H9 (cell line): ENCODE results near the gene LYSMD3. TPM values are rescaled to one million over a fixed set of nuclear protein-coding genes. Genes with fewer than 3 reads are reported as not detected.

Experiments
- DNase-seq: peaks from one replicate; pipeline ENCODE4 v3.0.0-alpha.2; 2017
- H2AFZ ChIP-seq: one replicate; pipeline ENCODE4 v1.6.1; 2013; ENCODE audit warnings: mild to moderate bottlenecking, low read length, control low read depth, moderate library complexity
- H2AK5ac ChIP-seq: 2 replicates; pipeline ENCODE4 v1.6.1; 2013; ENCODE audit warnings: low read length, control low read depth, mixed read lengths; ENCODE audit not compliant: insufficient read length
- H2BK120ac ChIP-seq: one replicate; pipeline ENCODE4 v1.6.1; 2013; ENCODE audit warnings: low read depth, mild to moderate bottlenecking, low read length, control low read depth, inconsistent platforms; ENCODE audit not compliant: poor library complexity, severe bottlenecking
- H2BK12ac ChIP-seq: 2 replicates; pipeline ENCODE4 v1.6.1; 2013; ENCODE audit warnings: low read length, control low read depth, mixed read lengths, low read depth; ENCODE audit not compliant: insufficient read length
- H2BK15ac ChIP-seq: 2 replicates; pipeline ENCODE4 v1.6.1; 2013; ENCODE audit warnings: low read depth, low read length, control low read depth
- H2BK20ac ChIP-seq: one replicate; pipeline ENCODE4 v1.6.1; 2013; ENCODE audit warnings: low read depth, mild to moderate bottlenecking, low read length, control low read depth, inconsistent platforms; ENCODE audit not compliant: poor library complexity, severe bottlenecking
- H2BK5ac ChIP-seq: 2 replicates; pipeline ENCODE4 v1.6.1; 2013; ENCODE audit warnings: low read length, control low read depth, mixed read lengths; ENCODE audit not compliant: insufficient read length
- H3K14ac ChIP-seq: 2 replicates; pipeline ENCODE4 v1.6.1; 2013; ENCODE audit warnings: low read length, control low read depth; ENCODE audit not compliant: insufficient read depth
- H3K18ac ChIP-seq: 2 replicates; pipeline ENCODE4 v1.6.1; 2013; ENCODE audit warnings: low read depth, mild to moderate bottlenecking, mixed read lengths, low read length, control low read depth; ENCODE audit not compliant: insufficient read length
- H3K23ac ChIP-seq: 2 replicates; pipeline ENCODE4 v1.6.1; 2013; ENCODE audit warnings: low read length, control low read depth, mixed read lengths, low read depth; ENCODE audit not compliant: insufficient read length
- H3K23me2 ChIP-seq: 2 replicates; pipeline ENCODE4 v1.6.1; 2013; ENCODE audit warnings: low read depth, mild to moderate bottlenecking, mixed read lengths, low read length, control low read depth; ENCODE audit not compliant: insufficient read length, poor library complexity, severe bottlenecking
- H3K27ac ChIP-seq: 2 replicates; pipeline ENCODE4 v1.5.1; 2013; ENCODE audit warnings: low read length, control low read depth, mixed read lengths, low read depth; ENCODE audit not compliant: insufficient read length
- H3K27me3 ChIP-seq: 2 replicates; pipeline ENCODE4 v1.6.1; 2013; ENCODE audit warnings: low read length, control low read depth, inconsistent platforms; ENCODE audit not compliant: insufficient read depth
- H3K4ac ChIP-seq: 2 replicates; pipeline ENCODE4 v1.6.1; 2013; ENCODE audit warnings: low read depth, mild to moderate bottlenecking, control low read depth, inconsistent platforms, low read length, moderate library complexity
- H3K4me1 ChIP-seq: 2 replicates; pipeline ENCODE4 v1.6.1; 2013; ENCODE audit warnings: low read length, control low read depth, inconsistent platforms; ENCODE audit not compliant: insufficient read depth
- H3K4me2 ChIP-seq: 2 replicates; pipeline ENCODE4 v1.6.1; 2013; ENCODE audit warnings: low read length, control low read depth, mixed read lengths; ENCODE audit not compliant: insufficient read length, insufficient read depth
- H3K56ac ChIP-seq: 2 replicates; pipeline ENCODE4 v1.6.1; 2013; ENCODE audit warnings: low read depth, mild to moderate bottlenecking, mixed read lengths, low read length, control low read depth; ENCODE audit not compliant: insufficient read length
- H3K79me1 ChIP-seq: 2 replicates; pipeline ENCODE4 v1.6.1; 2013; ENCODE audit warnings: low read depth, mild to moderate bottlenecking, moderate library complexity, low read length, control low read depth, inconsistent platforms; ENCODE audit not compliant: insufficient read depth, poor library complexity, severe bottlenecking
- H3K79me2 ChIP-seq: 2 replicates; pipeline ENCODE4 v1.6.1; 2013; ENCODE audit warnings: low read length, control low read depth, inconsistent platforms; ENCODE audit not compliant: insufficient read depth
- H3K9ac ChIP-seq: 2 replicates; pipeline ENCODE4 v1.6.1; 2013; ENCODE audit warnings: low read length, control low read depth, mixed read lengths; ENCODE audit not compliant: insufficient read length; ENCODE audit errors: extremely low read depth
- H3K9me3 ChIP-seq: one replicate; pipeline ENCODE4 v1.6.1; 2013; ENCODE audit warnings: low read depth, low read length, inconsistent platforms; ENCODE audit not compliant: control insufficient read depth
- H3T11ph ChIP-seq: one replicate; pipeline ENCODE4 v1.6.1; 2013; ENCODE audit warnings: mild to moderate bottlenecking, low read length, control low read depth, inconsistent platforms
- H4K20me1 ChIP-seq: one replicate; pipeline ENCODE4 v1.6.1; 2013; ENCODE audit not compliant: control insufficient read depth, insufficient read length, insufficient read depth
- H4K5ac ChIP-seq: 2 replicates; pipeline ENCODE4 v1.6.1; 2013; ENCODE audit warnings: low read depth, mild to moderate bottlenecking, mixed read lengths, low read length, control low read depth; ENCODE audit not compliant: insufficient read length
- H4K8ac ChIP-seq: replicated peaks from 2 replicates; pipeline ENCODE4 v1.6.1; 2013; ENCODE audit warnings: low read length, control low read depth, mixed read lengths, low read depth; ENCODE audit not compliant: insufficient read length
- H4K91ac ChIP-seq: 2 replicates; pipeline ENCODE4 v1.6.1; 2013; ENCODE audit warnings: low read depth, mild to moderate bottlenecking, moderate library complexity, mixed read lengths, low read length, control low read depth; ENCODE audit not compliant: insufficient read length
- H3K27ac Mint-ChIP-seq, 3 experiments: 2 replicates in 2 of 3; 3 replicates in 1 of 3; pipeline ENCODE4 v1.8.0; 2020 to 2021; ENCODE audit warnings: mixed read lengths in 3 of 3, mild to moderate bottlenecking in 1 of 3, moderate library complexity in 1 of 3
- H3K27me3 Mint-ChIP-seq: 2 replicates; pipeline ENCODE4 v1.8.0; 2021; ENCODE audit warnings: low read depth, mild to moderate bottlenecking, moderate library complexity, mixed read lengths
- H3K36me3 Mint-ChIP-seq, 3 experiments: 2 replicates in 2 of 3; 3 replicates in 1 of 3; pipeline ENCODE4 v1.8.0; 2020 to 2021; ENCODE audit warnings: low read depth in 3 of 3, mixed read lengths in 3 of 3; ENCODE audit not compliant: insufficient read depth in 1 of 3
- H3K4me1 Mint-ChIP-seq, 2 experiments: 2 replicates each; pipeline ENCODE4 v1.8.0; 2020; ENCODE audit warnings: mixed read lengths in 2 of 2
- H3K4me3 Mint-ChIP-seq, 2 experiments: 2 replicates in 1 of 2; 3 replicates in 1 of 2; pipeline ENCODE4 v1.8.0; 2020 to 2021; ENCODE audit warnings: mild to moderate bottlenecking in 2 of 2, mixed read lengths in 2 of 2, moderate library complexity in 1 of 2
- H3K9me3 Mint-ChIP-seq, 2 experiments: 2 replicates in 1 of 2; 3 replicates in 1 of 2; pipeline ENCODE4 v1.8.0; 2020; ENCODE audit warnings: mild to moderate bottlenecking in 2 of 2, mixed read lengths in 2 of 2, moderate library complexity in 1 of 2
- WGBS: extraction: QIAGEN DNeasy Blood & Tissue Kit; methylation state at CpG from one replicate; pipeline ENCODE4 v1.1.7; 2013; ENCODE audit warnings: missing lambda C conversion rate, low lambda C conversion rate, mixed read lengths; ENCODE audit not compliant: insufficient read length; ENCODE audit errors: extremely low coverage; 5-methylcytosine and 5-hydroxymethylcytosine counted together
- total RNA-seq: library from RNA; stranded (reverse); gene quantifications from 2 replicates; pipeline ENCODE4 v1.2.1, GENCODE V29; 2021
- TF ChIP-seq, protein P1 (sequence below): fragments of 200-600 bp; sonication (generic); conservative IDR thresholded peaks from 3 replicates; pipeline ENCODE4 v1.8.0; 2021; ENCODE audit warnings: antibody characterized with exemption, mild to moderate bottlenecking

The LYSMD3 gene
- total RNA-seq, 1 experiment from 2014 or later: 14.0 TPM

DNA sequence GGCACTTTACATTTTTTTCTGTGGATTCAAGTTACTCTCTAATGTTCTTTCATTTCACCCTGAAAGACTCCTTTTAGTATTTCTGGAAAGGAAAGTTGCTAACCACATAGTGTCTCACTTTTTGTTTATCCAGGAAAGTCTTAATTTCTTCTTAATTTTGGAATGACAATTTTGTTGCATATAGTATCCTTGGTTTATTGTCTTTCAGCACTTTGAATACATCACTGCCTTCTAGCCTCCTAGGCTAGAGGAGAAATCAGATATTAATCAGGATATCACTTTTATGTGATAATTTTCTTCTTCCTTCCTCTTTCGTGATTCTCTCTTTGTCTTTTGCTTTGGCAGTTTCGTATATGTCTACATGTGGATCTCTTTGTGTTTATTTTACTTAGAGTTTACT, 40.6 kb upstream of the LYSMD3 start:
- Mint-ChIP-seq H3K4me3 (no peak overlapping the region), H3K27ac (0 out of 7 replicates have a peak overlapping the region, but pooled peaks of 1 of the 3 experiments have one; percentile 2), H3K27me3 (no peaks in the 10 kb centered on the region), H3K36me3 (peaks cover 18 to 56% (median 54%) of the 10 kb centered on the region in 3 experiments), H3K9me3 (peaks cover 49 to 58% of the 10 kb centered on the region in 2 experiments), H3K4me1 (peaks cover 42 to 58% of the 10 kb centered on the region in 2 experiments)
- DNase-seq: no peak
- TF ChIP-seq, protein P1, sequence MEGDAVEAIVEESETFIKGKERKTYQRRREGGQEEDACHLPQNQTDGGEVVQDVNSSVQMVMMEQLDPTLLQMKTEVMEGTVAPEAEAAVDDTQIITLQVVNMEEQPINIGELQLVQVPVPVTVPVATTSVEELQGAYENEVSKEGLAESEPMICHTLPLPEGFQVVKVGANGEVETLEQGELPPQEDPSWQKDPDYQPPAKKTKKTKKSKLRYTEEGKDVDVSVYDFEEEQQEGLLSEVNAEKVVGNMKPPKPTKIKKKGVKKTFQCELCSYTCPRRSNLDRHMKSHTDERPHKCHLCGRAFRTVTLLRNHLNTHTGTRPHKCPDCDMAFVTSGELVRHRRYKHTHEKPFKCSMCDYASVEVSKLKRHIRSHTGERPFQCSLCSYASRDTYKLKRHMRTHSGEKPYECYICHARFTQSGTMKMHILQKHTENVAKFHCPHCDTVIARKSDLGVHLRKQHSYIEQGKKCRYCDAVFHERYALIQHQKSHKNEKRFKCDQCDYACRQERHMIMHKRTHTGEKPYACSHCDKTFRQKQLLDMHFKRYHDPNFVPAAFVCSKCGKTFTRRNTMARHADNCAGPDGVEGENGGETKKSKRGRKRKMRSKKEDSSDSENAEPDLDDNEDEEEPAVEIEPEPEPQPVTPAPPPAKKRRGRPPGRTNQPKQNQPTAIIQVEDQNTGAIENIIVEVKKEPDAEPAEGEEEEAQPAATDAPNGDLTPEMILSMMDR: no peak
- Histone ChIP-seq H2AFZ (no peak overlapping the region), H2BK15ac (no peak overlapping the region), H3K4me1 (peaks cover 3% of the 10 kb centered on the region; the same call in 1 of the 2 replicates), H3K9me3 (no peaks in the 10 kb centered on the region), H3K27ac (no peak overlapping the region), H3K14ac (no peak overlapping the region), H3K23ac (no peak overlapping the region), H3K4me2 (no peak overlapping the region), H4K91ac (no peak overlapping the region), H3T11ph (no peak overlapping the region), H2BK120ac (no peak overlapping the region), H3K4ac (no peak overlapping the region), H4K5ac (no peak overlapping the region), H3K56ac (no peak overlapping the region), H2BK12ac (no peak overlapping the region), H4K8ac (no peak overlapping the region), H3K27me3 (no peaks in the 10 kb centered on the region), H3K23me2 (no peaks in the 10 kb centered on the region), H4K20me1 (no peaks in the 10 kb centered on the region), H3K79me2 (peaks cover 37% of the 10 kb centered on the region; the same call in 1 of the 2 replicates), H3K79me1 (no peaks in the 10 kb centered on the region), H2BK20ac (no peak overlapping the region), H2BK5ac (no peak overlapping the region), H3K18ac (no peak overlapping the region), H3K9ac (no peak overlapping the region), H2AK5ac (no peak overlapping the region)
- WGBS: no CpG with 5 or more reads among the region's 2 CpGs
